Inflammatory macrophage (primary cell): Measurements from ENCODE around the gene INO80.

Source experiments
- DNase-seq, 2 donors: peaks; one replicate each; pipeline ENCODE4 v3.0.0-alpha.2; 2020 to 2022

The INO80 gene

DNA sequence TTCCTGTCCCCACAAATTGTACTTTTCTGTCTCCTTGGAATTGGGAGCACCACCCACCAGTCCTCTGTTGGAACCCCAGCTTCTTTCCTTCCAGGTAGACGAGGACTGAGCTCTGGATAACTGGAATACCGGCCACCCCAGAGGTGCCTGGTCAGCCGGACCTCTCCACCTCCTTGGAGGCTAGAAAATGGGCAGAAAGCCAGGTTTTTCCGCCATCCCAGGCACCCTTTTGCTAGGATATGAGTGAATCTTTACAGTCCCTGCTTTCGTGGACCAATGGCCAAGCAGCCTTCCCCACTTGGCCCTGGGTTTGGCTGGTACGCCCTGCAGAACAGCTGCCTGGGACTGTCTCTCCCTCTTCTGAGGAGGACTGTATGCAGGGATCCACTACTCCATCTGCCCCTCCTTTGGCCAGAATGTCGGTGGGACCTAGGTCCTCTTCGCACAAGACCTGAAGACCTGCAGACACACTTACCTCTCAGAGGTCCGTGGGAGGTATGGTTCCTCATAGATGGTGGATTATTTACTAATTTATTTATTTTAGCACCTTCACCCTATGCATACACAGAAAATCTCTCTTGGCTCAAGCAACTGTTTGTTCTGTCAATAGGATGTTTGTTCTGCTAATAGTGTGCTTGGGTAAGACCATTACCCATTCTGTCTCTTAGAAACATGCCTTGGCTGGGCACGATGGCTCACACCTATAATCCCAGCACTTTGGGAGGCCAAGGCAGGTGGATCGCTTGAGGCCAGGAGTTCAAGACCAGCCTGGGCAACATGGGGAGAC, 171.4 kb downstream of the INO80 start:
- no peak for DNase-seq

DNA sequence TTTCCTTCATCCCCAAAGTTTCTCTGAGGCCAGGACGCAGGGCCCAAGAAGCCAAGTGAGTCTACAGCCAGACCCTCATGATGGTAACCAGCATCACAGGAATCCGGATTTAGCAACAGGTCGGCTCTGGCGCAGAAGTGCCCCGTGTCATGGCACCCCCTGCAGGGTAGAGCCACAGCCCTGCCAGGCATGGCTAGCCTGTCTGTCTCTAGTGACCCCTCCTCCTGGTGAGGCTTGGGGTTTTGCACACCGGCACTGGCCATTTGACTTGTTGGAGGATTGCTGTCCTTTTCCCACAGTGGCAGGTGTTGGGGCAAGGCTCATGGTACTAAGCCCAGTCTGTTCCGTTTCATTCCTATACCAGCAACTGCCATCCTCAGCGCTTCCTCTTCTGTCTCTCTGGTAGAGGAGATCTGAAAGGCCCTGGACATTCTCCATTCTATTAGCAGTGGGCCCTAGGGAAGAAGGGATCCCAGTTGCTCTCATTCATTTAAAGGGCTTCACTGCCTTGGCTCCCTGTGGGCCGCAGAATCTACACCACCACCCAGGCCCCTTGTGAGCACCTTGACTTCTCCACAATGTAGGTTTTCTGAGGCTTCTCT, 172.2 kb downstream of the INO80 start:
- DNase-seq: no peak

- no peak for DNase-seq
Measured at GRCh38 chr15:40942878-40943277, 173.2 kb downstream of the INO80 start.

- peak in 1 of 2 donors; percentile 50 for DNase-seq
Measured at GRCh38 chr15:40942337-40942854, 173.7 kb downstream of the INO80 start.

DNA sequence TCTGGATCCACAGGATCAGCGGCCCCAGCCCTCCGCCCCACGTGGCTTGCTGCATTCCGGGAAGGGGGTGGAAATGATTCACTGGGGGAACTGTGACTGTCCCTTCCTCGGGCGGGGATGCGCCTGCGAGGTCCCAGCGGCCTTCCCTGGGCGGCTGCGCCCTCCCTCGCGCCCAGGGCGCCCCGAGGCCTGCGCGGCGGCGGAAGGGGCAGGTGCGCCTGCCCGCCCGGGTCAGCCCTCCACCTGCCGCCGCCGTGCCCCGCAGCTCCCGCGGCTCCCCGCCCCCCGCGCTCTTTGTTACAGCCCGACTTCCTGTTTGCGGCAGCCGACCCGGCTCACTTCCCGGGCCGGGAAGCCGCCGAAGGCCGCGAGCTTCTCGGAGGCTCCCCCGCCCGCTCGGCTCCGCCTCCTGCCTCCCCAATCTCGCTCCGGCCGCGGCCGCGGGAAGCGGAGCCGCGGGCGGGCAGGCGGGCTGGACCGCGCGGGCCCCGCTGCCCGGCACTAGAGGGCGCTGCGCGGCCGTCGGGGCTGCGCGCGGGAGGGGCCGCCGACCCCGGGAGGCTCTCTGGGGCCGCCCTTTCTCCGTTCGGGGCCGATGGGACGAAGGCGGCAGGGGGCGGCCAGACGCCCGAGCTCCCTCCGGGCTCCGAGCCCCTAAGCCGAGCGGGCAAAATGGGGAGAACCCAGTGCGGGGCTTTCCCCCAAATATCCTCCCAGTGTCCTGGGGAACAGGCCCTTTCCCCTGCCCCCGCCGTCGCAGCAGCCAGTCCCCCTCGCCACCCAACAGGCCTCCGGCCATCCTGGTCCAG, 174.3 kb downstream of the INO80 start:
- peak; percentile 75 to 86 for DNase-seq

DNA sequence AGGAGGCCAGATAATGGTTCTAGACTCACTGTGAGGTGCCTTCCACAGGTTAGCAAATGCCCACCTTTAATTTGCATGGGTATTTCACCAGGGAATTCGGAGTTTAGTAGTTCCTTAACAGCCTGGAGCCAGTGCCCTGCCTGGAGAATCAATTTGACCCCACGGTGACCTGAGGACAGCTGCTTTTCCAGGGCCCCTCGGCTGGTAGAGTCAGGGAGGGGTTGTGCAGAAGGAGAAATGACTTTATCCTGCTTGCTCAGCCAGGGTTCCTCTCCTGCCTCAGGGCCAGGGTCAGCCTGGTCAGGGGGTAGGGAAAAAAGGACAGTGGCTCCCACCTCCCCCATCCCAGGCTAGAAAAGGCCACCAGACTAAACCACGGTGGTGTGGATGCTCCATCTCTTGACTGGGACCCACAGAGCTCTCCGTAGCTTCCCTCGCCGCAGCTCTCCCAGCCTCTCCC, 175.0 kb downstream of the INO80 start:
- no peak for DNase-seq

DNA sequence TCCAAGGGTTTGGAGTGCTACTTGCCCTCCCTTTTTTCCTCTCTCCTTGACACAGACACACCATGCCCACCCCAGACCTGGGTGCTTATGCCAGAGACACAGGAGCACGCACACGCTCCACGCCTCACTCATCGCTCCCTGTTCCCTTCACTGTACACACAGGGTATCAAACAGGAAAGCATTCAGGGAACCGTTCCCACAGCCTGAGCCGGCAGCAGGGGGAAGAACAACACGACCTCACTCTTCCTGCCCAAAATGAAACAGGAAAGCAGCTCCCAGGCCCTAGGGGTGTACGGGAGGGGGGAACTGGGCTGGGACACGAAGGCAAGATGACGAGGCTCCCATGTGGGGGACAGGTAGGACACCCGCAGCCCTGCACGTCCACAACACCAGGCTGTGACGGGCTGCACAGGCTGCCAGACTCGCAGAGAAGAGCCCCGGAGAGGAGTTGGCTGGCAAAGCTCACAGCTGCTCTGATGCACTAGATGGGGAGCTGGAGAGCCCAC, 175.7 kb downstream of the INO80 start:
- peak in 1 of 2 donors; percentile 11 for DNase-seq

DNA sequence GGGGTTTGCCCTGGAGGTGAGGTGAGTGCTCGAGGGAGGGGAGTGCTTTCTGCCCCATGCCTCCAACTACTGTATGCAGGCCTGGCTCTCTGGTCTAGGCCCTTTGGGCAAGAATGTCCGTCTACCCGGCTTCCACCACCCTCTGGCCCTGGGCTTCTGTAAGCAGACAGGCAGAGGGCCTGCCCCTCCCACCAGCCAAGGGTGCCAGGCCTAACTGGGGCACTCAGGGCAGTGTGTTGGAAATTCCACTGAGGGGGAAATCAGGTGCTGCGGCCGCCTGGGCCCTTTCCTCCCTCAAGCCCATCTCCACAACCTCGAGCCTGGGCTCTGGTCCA, 177.6 kb downstream of the INO80 start:
- no peak for DNase-seq

- DNase-seq: no peak
Measured at GRCh38 chr15:40937762-40938535, 178.1 kb downstream of the INO80 start.

DNA sequence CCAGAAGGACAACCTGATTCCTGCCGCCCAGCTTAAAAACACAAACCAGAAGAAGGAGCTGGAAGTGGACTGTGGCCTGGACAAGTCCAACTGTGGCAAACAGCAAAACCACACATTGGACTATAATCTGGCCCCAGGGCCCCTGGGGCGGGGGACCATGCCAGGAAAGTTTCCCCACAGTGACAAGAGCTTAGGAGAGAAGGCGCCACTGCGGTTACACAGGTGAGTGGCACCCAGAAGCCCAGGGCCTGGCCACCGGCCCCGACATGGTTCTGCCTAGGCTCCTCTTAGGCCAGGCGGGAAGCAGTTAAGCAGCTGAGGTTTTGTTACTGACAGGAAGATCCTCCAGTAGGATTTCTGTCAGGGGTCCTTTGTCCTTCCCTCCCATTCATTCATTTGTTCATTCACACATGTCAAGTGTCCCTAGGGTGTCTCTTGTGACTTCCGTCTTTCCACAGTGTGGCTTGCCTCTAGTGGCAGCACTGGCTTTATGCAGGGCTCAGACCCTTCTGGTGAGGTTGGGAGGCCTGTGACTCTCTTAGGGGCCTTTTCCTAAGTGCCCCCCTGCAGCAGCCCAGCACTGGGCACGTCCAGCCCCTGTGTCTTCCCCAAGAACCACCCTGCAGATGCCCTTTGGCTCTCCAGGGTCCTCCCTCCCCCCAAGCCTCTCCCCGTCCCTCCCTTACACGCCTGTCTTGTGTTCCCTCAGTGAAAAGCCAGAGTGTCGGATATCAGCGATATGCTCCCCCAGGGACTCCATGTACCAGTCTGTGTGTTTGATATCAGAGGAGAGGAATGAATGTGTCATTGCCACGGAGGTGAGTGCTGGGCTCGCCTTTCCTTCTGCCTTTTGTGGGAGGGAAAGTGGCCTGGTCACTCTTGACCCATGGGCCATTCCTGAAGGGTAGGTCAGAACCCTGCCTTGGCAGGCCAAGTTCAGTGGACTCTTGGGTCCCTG, 179.1 kb downstream of the INO80 start:
- no peak for DNase-seq

DNA sequence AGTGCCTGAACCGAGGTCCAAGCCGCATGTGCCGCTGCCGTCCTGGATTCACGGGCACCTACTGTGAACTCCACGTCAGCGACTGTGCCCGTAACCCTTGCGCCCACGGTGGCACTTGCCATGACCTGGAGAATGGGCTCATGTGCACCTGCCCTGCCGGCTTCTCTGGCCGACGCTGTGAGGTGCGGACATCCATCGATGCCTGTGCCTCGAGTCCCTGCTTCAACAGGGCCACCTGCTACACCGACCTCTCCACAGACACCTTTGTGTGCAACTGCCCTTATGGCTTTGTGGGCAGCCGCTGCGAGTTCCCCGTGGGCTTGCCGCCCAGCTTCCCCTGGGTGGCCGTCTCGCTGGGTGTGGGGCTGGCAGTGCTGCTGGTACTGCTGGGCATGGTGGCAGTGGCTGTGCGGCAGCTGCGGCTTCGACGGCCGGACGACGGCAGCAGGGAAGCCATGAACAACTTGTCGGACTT, 179.8 kb downstream of the INO80 start:
- DNase-seq: no peak

- no peak for DNase-seq
Measured at GRCh38 chr15:40934457-40934856, 181.6 kb downstream of the INO80 start.

DNA sequence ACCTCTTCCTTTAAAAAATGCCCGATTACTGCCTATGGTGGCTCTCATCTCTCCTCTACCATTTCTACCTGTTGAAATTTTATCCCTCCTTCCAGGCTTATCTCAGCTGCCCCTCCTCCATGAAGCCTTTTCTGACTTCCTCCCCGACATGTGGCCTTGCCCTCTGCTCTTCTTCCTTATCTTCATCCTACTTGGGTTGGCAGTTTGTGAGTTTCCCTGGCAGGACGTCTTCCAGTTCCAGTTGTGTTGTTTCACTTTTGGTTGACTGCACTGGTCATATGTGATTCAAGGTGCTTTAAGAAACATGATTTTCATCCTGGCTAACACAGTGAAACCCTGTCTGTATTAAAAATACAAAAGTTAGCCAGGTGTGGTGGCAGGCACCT, 182.6 kb downstream of the INO80 start:
- peak; percentile 27 to 29 for DNase-seq

DNA sequence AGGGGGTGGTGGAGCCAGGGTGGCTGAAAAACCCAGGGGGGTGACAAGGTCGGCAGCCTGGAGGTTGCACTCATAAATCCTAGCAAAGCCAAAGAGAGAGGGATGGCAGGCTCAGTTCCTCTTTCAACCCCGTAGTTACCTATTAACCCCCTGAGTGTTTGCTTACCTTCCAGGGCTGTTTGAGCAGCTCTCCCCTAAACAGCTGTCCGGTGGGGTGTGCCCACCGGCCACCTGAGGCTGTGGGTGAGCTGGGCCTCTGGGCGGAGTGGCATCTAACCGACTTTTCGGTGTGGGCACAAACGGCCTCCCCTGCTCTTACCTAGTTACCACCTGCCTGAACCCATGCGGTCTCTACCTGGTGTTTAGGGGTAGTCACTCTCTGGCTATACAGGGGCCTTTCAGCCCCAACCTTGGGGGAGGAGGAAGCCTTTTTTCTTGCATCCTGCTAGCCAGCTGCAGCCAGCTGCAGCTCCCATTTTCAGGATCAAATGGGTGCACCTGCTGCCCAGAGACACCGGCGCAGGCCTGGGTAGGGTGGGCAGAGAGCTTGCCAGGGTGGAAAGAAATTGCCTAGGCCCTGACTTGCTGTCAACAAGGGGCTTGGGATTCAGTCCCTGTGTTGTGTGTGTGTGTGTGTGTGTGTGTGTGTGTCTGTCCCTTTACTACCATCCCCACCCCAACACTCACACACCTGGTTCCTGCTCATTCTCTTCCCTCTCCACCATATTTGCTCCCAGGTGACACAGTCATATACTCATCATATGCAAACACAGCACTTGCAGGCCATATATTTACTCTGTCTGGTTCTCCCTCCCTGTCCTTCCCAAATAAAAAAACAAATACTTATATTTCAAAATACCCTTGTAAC, 183.2 kb downstream of the INO80 start:
- no peak for DNase-seq

GRCh38 chr15:40932156-40932555, 183.9 kb downstream of the INO80 start:
- no peak for DNase-seq

DNA sequence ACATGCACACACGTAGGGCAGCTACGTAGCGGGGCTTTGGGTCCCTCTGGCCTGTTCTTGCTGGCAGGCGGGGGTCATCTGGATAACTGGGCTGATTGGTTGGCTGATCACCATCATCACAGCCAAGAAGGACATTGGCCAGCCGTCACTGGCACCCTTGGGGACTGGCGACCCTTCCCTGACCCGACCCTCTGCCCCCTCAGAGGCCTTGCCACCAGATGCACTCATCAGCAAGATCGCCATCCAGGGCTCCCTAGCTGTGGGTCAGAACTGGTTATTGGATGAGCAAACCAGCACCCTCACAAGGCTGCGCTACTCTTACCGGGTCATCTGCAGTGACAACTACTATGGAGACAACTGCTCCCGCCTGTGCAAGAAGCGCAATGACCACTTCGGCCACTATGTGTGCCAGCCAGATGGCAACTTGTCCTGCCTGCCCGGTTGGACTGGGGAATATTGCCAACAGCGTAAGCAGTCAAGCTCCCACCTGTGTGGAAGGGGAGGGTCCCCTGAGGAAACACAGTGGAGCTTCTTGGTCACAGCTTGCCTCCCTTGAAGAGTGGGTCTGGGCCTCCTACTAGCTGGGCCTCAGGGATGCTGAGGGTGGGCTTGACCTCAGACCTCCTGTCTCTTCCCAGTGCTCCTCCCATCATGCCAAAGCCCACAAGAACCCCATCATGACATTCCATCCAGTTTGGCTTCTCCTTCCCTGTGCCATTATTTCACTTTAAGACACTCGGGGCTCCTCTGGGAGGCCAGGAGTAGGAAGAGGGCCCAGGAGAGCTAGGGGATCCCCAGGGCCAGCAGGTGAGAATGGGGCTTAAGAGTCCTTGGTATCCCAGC, 184.6 kb downstream of the INO80 start:
- no peak for DNase-seq

DNA sequence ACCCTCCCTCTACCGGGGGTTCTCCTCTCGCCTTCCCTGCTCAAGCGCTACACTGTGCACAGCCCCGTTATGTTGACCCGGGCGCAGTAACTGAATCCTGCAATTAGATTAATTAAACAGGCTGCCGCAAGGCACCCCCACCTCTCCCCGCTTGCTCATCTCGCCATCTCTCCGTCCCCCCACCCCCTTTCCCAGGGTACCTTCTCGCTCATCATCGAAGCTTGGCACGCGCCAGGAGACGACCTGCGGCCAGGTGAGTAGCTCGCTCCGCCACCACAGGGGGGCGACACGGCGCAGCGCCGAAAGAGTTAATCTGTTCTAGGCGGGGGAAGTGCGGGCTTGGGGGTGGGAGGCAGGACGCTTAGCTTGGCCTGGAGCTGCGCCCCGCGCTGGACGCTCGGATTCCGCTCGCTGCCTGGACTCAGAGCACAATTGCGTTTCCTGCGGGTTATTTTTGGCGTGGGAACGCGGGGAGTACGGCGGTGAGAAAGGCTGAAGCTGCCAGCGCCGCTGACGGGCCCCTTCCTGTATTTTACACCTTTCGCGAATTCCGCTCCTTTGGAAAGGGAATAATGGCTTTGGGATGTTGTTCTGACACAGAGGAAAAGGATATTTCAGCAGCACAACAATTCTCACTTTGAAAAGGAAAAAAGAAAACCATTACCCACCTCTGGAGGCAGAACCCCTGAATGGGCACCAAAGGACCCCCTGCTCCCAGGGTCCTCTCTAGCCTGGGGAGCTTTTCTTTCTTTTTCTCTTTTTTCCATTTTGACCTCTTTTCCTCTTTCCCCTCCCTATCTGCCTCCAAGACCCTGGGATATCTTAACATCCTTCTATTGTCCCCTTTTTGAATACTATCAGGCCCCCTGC, 185.4 kb downstream of the INO80 start:
- no peak for DNase-seq
